Parietal lobe (tissue), 2 donors: Measurements from ENCODE around the gene TEKT3. TPM values are rescaled to one million over a fixed set of nuclear protein-coding genes. Genes with fewer than 3 reads are reported as not detected.

Source experiments
- small RNA-seq: library from RNA; depleted of rRNA; stranded (forward); fragments of <200 nt; gene quantifications from one replicate; pipeline ENCODE3, GENCODE V24; 2014; ENCODE audit warnings: low replicate concordance
- total RNA-seq: library from RNA; depleted of rRNA; stranded (reverse); fragments of >200 nt; gene quantifications from one replicate; pipeline ENCODE4 v1.2.3, GENCODE V29; 2014

TEKT3 gene
- 1.3 TPM for total RNA-seq

GRCh38 chr17:15341385-15341849 is at the start of gene TEKT3:
TSS of gene TEKT3 (minus strand) at chr17:15341597. CDS start at chr17:15331585, 10,012 bp downstream.

GRCh38 chr17:15265131-15265530 is 76.3 kb downstream of the TEKT3 start, which contains the start of gene PMP22:
TSS of gene PMP22 (minus strand) at chr17:15265326. CDS start at chr17:15260727, 4,599 bp downstream.

Small RNA genes lying within 50 kb of the gene (small RNA-seq; reads per million reads assigned to genes)
- gene RNU6-799P, result not detected

Other genes starting within 250 kb of the TEKT3 start
- gene PMP22, start 76.3 kb downstream of the TEKT3 start, total RNA-seq, result 8.5 TPM
- 45.1 TPM for gene CDRT4, start 126.0 kb upstream of the TEKT3 start, total RNA-seq
- gene TVP23C, start 221.9 kb upstream of the TEKT3 start, total RNA-seq, result 169 TPM